AG09319 (cell line): ENCODE data around the gene PLPPR3.

Source experiments
- DNase-seq: peaks from one replicate; pipeline ENCODE4 v3.0.0-alpha.2; 2010; ENCODE audit warnings: low read depth; ENCODE audit errors: extremely low read depth
- TF ChIP-seq, protein P1 (sequence below): IDR thresholded peaks from 2 replicates; pipeline ENCODE4 v1.5.1; 2011; ENCODE audit warnings: low read depth, mild to moderate bottlenecking, inconsistent platforms, low read length, moderate library complexity

Gene PLPPR3

DNA sequence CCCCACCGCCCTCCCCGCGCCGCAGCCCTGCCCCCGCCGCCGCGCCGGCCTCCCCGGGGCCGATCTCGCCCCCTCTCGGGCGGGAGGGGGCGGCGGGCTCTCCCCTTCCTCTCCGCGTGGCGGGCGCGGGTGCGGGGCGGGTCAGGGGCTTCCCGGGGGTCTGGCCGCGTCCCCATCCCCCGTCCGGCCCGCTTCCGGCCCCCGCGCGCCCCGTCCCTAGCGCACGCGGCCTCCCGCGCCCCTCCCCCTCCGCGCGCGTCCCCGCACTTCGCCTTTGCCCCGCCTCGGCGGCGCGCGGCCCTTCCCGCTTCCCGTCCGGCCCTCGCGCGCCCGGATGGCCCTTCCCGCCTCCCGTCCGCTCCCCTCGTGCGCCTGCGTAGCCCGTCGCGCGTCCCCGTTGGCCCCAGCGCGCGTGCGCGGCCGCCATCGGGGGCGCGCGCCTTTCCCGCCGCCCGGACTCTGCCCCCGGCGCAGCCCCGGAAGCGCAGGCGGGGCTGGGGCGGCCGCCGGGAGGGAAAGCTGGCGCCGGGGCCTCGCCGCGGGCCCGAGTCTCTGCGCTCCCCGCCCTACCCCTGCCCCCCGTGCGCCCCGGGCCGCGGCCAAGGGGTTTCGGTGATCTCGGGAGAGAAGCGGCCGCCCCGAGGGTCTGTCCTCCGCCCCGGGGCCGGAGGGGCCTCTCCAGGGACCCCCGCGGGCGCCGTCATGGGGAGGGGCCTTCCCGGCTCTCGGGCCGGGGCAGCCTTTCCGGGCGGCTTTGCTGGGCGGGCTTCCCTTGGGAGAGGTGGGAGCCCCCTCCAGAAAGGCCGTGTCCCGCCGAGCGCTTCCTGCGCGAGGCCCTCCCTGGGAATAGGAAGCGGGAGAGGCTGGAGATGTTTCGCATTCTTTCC lies 24.0 kb downstream of the PLPPR3 start:
- peak; percentile 68 for DNase-seq
- TF ChIP-seq, protein P1, sequence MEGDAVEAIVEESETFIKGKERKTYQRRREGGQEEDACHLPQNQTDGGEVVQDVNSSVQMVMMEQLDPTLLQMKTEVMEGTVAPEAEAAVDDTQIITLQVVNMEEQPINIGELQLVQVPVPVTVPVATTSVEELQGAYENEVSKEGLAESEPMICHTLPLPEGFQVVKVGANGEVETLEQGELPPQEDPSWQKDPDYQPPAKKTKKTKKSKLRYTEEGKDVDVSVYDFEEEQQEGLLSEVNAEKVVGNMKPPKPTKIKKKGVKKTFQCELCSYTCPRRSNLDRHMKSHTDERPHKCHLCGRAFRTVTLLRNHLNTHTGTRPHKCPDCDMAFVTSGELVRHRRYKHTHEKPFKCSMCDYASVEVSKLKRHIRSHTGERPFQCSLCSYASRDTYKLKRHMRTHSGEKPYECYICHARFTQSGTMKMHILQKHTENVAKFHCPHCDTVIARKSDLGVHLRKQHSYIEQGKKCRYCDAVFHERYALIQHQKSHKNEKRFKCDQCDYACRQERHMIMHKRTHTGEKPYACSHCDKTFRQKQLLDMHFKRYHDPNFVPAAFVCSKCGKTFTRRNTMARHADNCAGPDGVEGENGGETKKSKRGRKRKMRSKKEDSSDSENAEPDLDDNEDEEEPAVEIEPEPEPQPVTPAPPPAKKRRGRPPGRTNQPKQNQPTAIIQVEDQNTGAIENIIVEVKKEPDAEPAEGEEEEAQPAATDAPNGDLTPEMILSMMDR, result no peak

DNA sequence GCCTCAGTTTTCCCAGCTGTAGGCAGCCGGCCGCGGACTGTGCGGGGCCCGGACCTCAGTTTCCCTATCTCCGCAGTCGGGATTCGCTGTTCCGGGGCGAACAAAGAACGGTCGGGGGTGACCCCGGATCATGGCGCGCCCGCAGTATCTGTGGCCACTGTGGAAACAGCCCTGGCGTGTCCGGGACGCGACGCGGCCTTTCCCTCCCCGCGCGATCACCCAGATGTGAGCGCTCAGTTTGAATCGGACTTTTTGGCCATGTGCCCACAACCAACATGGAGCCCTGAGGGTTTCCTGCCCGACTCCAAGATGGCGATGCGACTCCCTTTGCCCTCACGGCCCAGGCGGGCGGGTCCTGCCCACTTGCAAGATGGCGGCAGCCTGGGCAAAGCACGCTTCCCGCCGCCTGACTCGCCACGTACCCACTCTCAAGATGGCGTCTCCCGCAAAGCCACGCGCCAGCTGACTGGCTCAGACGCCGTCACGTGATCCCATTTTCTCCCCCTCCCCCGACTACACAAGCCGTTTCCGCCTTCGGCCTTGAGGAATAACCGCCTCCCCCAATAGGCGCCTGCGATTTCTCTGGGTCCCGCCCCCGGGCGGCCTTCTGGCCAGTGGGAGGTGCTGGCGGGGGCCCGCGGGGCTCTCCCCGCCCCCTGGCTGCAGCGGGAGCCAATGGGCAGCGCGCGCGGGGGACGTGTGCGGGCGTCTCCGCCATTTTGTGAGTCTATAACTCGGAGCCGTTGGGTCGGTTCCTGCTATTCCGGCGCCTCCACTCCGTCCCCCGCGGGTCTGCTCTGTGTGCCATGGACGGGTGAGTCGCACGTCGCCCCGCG lies 24.8 kb downstream of the PLPPR3 start, which contains the start of gene PTBP1:
TSS of gene PTBP1 (plus strand) at position 761 of the 836 bp plus-strand sequence. CDS start at position 807, 46 bp downstream.
- DNase-seq, result peak; percentile 100
- TF ChIP-seq, protein P1, result no peak

DNA sequence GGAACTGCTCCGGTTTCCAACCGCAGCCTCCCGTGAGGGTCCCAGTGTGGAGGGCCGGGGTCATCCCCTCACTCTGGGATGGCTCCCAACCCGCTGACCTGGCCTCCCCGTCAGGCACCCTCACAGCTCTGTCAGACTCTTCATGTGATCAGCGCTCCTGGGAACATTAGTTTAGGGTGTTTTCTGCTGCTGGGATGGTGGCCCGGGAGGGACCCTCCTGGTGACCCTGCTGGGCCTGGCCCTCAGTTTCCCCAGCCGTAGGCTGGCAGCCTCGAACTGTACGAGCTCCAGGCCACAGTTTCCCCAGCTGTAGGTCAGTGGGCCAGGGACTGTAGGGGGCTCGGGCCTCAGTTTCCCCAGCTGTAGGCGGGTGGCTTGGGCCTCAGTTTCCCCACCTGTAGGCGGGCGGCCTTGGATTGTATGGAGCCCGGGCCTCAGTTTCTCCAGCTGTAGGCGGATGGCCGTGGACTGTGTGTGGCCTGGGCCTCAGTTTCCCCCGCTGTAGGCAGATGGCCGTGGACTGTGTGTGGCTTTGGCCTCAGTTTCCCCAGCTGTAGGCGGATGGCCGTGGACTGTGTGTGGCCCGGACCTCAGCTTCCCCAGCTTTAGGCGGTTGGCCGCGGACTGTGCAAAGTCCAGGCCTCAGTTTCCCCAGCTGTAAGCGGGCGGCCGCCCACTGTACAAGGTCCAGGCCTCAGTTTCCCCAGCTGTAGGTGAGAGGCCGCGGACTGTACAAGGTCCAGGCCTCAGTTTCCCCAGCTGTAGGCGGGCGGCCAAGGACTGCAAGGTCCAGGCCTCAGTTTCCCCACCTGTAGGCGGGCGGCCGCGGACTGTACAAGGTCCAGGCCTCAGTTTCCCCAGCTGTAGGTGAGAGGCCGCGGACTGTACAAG lies 25.8 kb downstream of the PLPPR3 start:
- TF ChIP-seq, protein P1, result no peak
- DNase-seq, result no peak

DNA sequence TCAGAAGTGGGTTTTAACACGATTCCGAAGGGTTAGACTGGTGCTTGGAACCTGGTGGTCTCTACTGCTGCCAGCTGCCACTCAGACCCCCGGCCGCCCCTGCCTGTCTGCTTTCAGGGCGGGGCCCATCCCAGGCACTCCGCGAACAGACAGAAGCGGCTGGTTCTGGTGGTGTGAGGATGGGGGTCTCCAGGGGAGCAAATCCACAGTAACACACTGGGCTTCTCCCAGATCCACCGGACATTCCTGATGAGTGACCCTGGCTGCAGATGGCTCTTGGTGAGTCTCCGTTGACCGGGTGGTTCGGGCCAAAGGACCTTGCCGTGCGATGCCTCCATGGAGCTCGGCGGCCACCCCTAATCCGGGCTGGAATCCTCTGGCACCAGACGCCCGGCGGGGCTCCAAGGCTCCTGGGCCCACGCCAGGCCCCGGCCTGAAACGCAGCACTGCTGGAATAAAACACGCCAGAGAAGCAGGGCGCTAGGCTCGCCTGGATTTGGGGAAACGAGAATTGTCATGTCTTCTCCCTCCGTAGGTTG lies 26.6 kb downstream of the PLPPR3 start:
- TF ChIP-seq, protein P1, result no peak
- DNase-seq, result no peak

DNA sequence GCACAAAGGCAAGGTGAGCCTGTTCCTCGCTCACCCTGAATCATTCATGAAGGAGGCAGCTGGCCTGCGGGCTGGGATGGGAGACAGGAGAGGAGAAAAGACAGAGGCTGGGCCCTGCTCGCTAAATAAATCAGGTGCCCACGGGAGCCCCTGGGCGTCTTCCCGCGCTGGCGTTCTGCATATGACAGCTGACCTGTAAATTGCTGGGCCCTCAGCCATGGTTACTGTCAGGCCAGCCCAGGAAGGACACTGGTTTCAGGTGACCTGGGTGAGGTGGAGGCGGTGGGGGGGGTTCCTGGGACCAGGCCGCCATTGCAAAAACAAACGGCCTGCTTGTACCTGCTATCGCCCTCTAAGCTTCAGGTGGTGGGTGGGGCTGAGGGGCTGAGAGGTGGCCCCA lies 27.9 kb downstream of the PLPPR3 start:
- TF ChIP-seq, protein P1, result no peak
- no peak for DNase-seq

DNA sequence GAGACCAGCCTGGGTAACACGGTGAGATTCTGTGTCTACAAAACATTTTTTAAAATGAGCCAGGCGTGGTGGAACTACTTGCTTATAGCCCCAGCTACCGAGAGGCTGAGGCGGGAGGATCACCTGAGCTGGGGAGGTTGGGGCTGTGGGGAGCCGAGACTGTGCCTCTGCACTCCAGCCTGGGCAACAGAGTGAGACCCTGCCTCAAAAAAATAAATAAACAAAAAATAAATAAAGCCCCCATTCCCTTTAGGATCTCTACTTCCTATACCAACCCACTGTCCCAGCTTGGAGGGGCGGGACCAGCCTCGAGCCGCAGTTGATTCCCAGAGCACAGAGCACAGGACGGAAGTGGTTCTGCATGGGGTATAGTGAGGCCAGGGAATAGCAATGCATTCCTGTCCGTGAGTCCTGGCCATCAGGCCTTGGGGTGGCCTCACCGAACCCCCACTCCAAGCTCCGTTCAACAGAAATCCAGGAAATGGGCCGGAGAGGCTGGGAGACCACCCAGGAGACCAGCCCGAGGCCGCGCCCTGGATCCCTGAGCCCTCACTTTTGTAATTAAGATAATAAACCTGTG lies 29.4 kb downstream of the PLPPR3 start:
- TF ChIP-seq, protein P1, result no peak
- no peak for DNase-seq
